Stimulated activated CD4-positive, alpha-beta T cell treated with anti-CD3 and anti-CD28 coated beads, Interleukin-15, amount 100 ng/mL, for 1 hour (primary cell): Measurements from ENCODE around the gene CBLB.
"Not testable (repeated sequence)": the region's sequence is repeated elsewhere in the genome, so short reads cannot be mapped to it uniquely, and the experiment has no call there.

Experiments
- DNase-seq, 2 donors: peaks; one replicate each; pipeline ENCODE4 v3.0.0-alpha.2; 2020; ENCODE audit warnings: low read depth in 1 of 2, low spot score in 1 of 2

CBLB gene

GRCh38 chr3:105823149-105823867, 45.5 kb downstream of the CBLB start:
- DNase-seq: no peak

- DNase-seq: no peak
These were observed 46.4 kb downstream of the CBLB start for GRCh38 chr3:105822171-105823123.

- DNase-seq: no peak
These were observed 47.4 kb downstream of the CBLB start for GRCh38 chr3:105821433-105821832.

GRCh38 chr3:105816833-105817232, 52.0 kb downstream of the CBLB start:
- DNase-seq: no peak

GRCh38 chr3:105815331-105815730, 53.5 kb downstream of the CBLB start:
- DNase-seq: not testable (repeated sequence)

- no peak for DNase-seq
These were observed 55.1 kb downstream of the CBLB start for GRCh38 chr3:105813710-105814109.

GRCh38 chr3:105812194-105812586, 56.6 kb downstream of the CBLB start:
- no peak for DNase-seq

GRCh38 chr3:105811518-105812193, 57.2 kb downstream of the CBLB start:
- DNase-seq: no peak

GRCh38 chr3:105809208-105809888, 59.5 kb downstream of the CBLB start:
- no peak for DNase-seq

- DNase-seq: no peak
These were observed 61.1 kb downstream of the CBLB start for GRCh38 chr3:105807701-105808100.

- DNase-seq: no peak
These were observed 61.7 kb downstream of the CBLB start for GRCh38 chr3:105807146-105807545.

GRCh38 chr3:105806359-105806758, 62.5 kb downstream of the CBLB start:
- DNase-seq: no peak

- DNase-seq: no peak
These were observed 63.4 kb downstream of the CBLB start for GRCh38 chr3:105805404-105805803.

- no peak for DNase-seq
These were observed 66.6 kb downstream of the CBLB start for GRCh38 chr3:105802118-105802706.

GRCh38 chr3:105801397-105801796, 67.4 kb downstream of the CBLB start:
- DNase-seq: no peak

GRCh38 chr3:105800320-105800719, 68.5 kb downstream of the CBLB start:
- no peak for DNase-seq

GRCh38 chr3:105799286-105799685, 69.5 kb downstream of the CBLB start:
- DNase-seq: no peak

GRCh38 chr3:105798381-105798934, 70.4 kb downstream of the CBLB start:
- DNase-seq: no peak

- no peak for DNase-seq
These were observed 75.8 kb downstream of the CBLB start for GRCh38 chr3:105793040-105793439.
